ENCODE results near the gene RNF157. TPM values are rescaled to one million over a fixed set of nuclear protein-coding genes. Genes with fewer than 3 reads are reported as not detected.

RNF157 gene
- total and polyA plus RNA-seq, 2 experiments from 2014 or later: 5.0 to 8.6 TPM

DNA sequence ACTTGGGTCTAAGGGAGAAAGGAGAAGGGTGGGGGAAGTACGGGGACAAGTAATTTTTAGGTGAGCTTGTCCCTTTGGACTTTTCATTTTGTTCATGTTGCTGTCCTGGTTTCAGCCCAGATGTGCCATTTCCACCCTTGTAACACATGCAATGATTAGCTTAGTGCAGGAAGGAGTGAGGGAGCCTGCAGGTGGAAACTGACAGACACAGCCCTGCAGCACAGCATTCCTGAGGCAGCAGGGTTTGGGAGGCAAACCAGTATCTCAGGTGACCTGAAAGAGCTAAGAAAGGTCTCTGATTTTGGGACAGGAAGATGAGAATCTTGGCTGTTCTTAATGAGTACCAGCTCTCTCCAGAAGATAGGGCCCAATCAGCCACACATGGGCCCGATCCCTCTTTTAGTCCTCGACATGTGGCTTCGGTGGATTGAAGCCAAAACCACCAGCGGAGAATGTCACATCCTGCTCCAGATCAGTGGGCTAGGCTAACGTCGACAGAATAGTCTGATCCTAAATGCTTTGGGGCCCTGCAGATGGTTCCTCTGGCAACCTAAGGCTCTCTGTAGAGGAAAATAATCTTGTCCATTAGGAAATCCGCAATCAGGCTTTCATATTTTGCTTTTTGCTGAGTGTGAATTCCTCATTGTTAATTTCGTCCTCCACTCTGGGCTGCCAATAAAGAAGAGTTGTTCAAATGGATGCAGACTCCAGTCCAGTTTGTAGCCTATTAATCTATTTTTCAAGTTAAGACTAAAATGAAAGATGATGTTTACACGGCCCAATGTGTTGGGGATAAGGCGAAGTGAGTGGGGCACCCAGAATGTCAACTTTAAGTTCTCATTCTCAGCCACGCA, 3.8 kb upstream of the RNF157 start:
- Histone ChIP-seq H4K20me1 (ENCODE audit: insufficient read depth, poor library complexity, severe bottlenecking) (no peaks in the 10 kb centered on the region), H3K9me3 (ENCODE audit: low read depth) (no peaks in the 10 kb centered on the region), H3K4me2 (no peak overlapping the region), H3K36me3 (replicated peaks; ENCODE audit: insufficient read depth, low read depth) (no peaks in the 10 kb centered on the region), H3K27me3 (peaks cover 5% of the 10 kb centered on the region), H3K27ac (no peak overlapping the region), H3K4me3 (no peak overlapping the region), H2AFZ (no peak overlapping the region), H3K79me2 (peaks cover 5% of the 10 kb centered on the region), H3K9me2 (replicated peaks; ENCODE audit: insufficient read depth) (no peaks in the 10 kb centered on the region), H3K4me1 (ENCODE audit: insufficient read depth) (peaks cover 32% of the 10 kb centered on the region)
- 81% methylated on average over 12 of the region's 12 CpGs for WGBS (ENCODE audit: low lambda C conversion rate, missing lambda C conversion rate)
- TF ChIP-seq EZH2 (IDR thresholded peaks at IDR 0.05; ENCODE audit: borderline replicate concordance) (no peak), EZH2phosphoT487 (IDR thresholded peaks at IDR 0.05; ENCODE audit: low read depth, severe bottlenecking, unreplicated experiment) (no peak)
- TF ChIP-seq, protein P1, sequence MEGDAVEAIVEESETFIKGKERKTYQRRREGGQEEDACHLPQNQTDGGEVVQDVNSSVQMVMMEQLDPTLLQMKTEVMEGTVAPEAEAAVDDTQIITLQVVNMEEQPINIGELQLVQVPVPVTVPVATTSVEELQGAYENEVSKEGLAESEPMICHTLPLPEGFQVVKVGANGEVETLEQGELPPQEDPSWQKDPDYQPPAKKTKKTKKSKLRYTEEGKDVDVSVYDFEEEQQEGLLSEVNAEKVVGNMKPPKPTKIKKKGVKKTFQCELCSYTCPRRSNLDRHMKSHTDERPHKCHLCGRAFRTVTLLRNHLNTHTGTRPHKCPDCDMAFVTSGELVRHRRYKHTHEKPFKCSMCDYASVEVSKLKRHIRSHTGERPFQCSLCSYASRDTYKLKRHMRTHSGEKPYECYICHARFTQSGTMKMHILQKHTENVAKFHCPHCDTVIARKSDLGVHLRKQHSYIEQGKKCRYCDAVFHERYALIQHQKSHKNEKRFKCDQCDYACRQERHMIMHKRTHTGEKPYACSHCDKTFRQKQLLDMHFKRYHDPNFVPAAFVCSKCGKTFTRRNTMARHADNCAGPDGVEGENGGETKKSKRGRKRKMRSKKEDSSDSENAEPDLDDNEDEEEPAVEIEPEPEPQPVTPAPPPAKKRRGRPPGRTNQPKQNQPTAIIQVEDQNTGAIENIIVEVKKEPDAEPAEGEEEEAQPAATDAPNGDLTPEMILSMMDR (IDR thresholded peaks at IDR 0.05; ENCODE audit: poor library complexity): no peak
- no peak for DNase-seq (ENCODE audit: low spot score)

DNA sequence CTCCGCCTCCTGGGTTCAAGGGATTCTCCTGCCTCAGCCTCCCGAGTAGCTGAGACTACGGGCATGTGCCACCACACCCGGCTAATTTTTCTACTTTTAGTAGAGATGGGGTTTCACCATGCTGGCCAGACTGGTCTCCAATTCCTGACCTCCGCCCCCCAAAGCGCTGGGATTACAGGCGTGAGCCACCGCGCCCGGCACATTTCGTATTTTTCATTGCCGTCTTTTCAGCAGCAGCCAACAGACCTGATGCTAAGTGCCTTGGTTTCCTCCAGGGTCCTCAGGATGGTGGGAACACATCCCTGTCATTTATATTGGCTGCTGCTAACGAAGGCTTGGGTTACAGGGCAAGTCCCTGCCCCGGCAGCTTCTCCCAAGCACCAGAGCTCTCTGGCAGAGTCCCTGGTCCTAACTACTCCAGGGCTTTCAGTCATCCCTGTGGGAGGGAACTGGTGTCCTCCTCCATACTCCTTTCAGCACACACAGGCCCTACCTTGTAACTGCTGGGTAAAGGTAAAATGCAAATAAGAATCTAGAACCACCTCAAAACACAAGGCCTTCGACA, 1.5 kb upstream of the RNF157 start:
- no peak for DNase-seq (ENCODE audit: low spot score)
- TF ChIP-seq EZH2 (IDR thresholded peaks at IDR 0.05; ENCODE audit: borderline replicate concordance): no peak
- TF ChIP-seq, protein P1 (IDR thresholded peaks at IDR 0.05; ENCODE audit: poor library complexity): no peak
- TF ChIP-seq EZH2phosphoT487 (IDR thresholded peaks at IDR 0.05; ENCODE audit: low read depth, severe bottlenecking, unreplicated experiment): no peak
- Histone ChIP-seq H4K20me1 (ENCODE audit: insufficient read depth, poor library complexity, severe bottlenecking) (no peaks in the 10 kb centered on the region), H3K9me3 (ENCODE audit: low read depth) (no peaks in the 10 kb centered on the region), H2AFZ (no peak overlapping the region), H3K4me3 (no peak overlapping the region), H3K36me3 (replicated peaks; ENCODE audit: insufficient read depth, low read depth) (no peaks in the 10 kb centered on the region), H3K27ac (peak overlapping the region; percentile 78), H3K9me2 (replicated peaks; ENCODE audit: insufficient read depth) (no peaks in the 10 kb centered on the region), H3K79me2 (peaks cover 5% of the 10 kb centered on the region), H3K4me2 (peak overlapping the region; percentile 95), H3K27me3 (peaks cover 8% of the 10 kb centered on the region), H3K4me1 (ENCODE audit: insufficient read depth) (peaks cover 23% of the 10 kb centered on the region)
- WGBS (ENCODE audit: low lambda C conversion rate, missing lambda C conversion rate): 94% methylated on average over 15 of the region's 15 CpGs

DNA sequence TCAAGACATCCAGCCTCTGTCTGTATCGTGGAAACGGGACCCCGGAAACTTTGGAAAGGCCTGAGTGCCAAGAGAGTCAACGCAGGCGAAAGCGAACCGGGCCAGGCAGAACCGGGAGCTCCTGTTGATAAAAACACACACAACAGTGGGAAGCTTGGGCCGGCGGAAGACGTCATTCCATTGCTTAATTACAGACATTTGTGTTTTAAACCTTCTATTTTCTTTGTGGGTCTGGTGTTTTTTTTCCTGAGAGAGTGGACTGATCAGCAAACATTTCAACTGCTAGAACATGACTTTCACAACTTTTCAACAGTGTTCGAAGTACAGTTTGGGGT, 878 bp upstream of the RNF157 start:
- no peak for DNase-seq (ENCODE audit: low spot score)
- TF ChIP-seq EZH2phosphoT487 (IDR thresholded peaks at IDR 0.05; ENCODE audit: low read depth, severe bottlenecking, unreplicated experiment) (no peak), EZH2 (IDR thresholded peaks at IDR 0.05; ENCODE audit: borderline replicate concordance) (no peak)
- TF ChIP-seq, protein P1 (IDR thresholded peaks at IDR 0.05; ENCODE audit: poor library complexity): no peak
- H3K9me2 ChIP-seq (replicated peaks; ENCODE audit: insufficient read depth): no peaks in the 10 kb centered on the region

More for the DNA sequence above, 878 bp upstream of the RNF157 start:
- Histone ChIP-seq H3K4me1 (ENCODE audit: insufficient read depth) (peaks cover 17% of the 10 kb centered on the region), H2AFZ (peak overlapping the region; percentile 93), H3K9me3 (ENCODE audit: low read depth) (no peaks in the 10 kb centered on the region), H3K79me2 (peaks cover 5% of the 10 kb centered on the region), H3K27me3 (peaks cover 8% of the 10 kb centered on the region), H3K27ac (peak overlapping the region; percentile 78), H4K20me1 (ENCODE audit: insufficient read depth, poor library complexity, severe bottlenecking) (no peaks in the 10 kb centered on the region), H3K4me2 (peak overlapping the region; percentile 95), H3K4me3 (peak overlapping the region; percentile 72), H3K36me3 (replicated peaks; ENCODE audit: insufficient read depth, low read depth) (no peaks in the 10 kb centered on the region)
- 13% methylated on average over 12 of the region's 12 CpGs for WGBS (ENCODE audit: low lambda C conversion rate, missing lambda C conversion rate)

Data from hepatocyte (in vitro differentiated cells).